ENCODE results near the gene SLC6A19. TPM values are rescaled to one million over a fixed set of nuclear protein-coding genes. Genes with fewer than 3 reads are reported as not detected.
"Not testable (repeated sequence)": the region's sequence is repeated elsewhere in the genome, so short reads cannot be mapped to it uniquely, and the experiment has no call there.

Gene SLC6A19
- total and polyA plus RNA-seq, 9 of the 15 experiments (the other 6 are each of a cell fraction or from before 2014, with no cell fraction given) = 0.03 to 1.6 (median 0.59) TPM

GRCh38 chr5:1266791-1267190 is 65.4 kb downstream of the SLC6A19 start (continued):
- TF ChIP-seq ZNF639 (CRISPR knock-in tag; conservative IDR thresholded peaks at IDR 0.05 in 1 of 2, IDR thresholded peaks at IDR 0.05 in 1 of 2) (no peak), HMBOX1 (IDR thresholded peaks at IDR 0.05) (no peak), GTF2E2 (tag; IDR thresholded peaks at IDR 0.05) (no peak), SMARCB1 (IDR thresholded peaks at IDR 0.05; ENCODE audit: insufficient read length, low read depth) (no peak), TBL1XR1 (IDR thresholded peaks at IDR 0.05; ENCODE audit: low read length in 2 of 2) (no peak)

GRCh38 chr5:1267464-1267863 is 66.1 kb downstream of the SLC6A19 start:
- intact Hi-C loops (cut with micrococcal nuclease); CTCF ChIA-PET (ENCODE audit: low intra/inter-chr PET ratio); H3K9me1 ChIP-seq (ENCODE audit: control insufficient read depth, insufficient read depth, low read length): not testable (repeated sequence)

More at GRCh38 chr5:1267464-1267863, 66.1 kb downstream of the SLC6A19 start:
- BruUV-seq (replicated peaks); H3K4me3 ChIP-seq; H2AFZ ChIP-seq (ENCODE audit: low read depth, low read length); H3K4me2 ChIP-seq (ENCODE audit: insufficient read depth, low read length); H3K36me3 ChIP-seq (ENCODE audit: control insufficient read depth, insufficient read depth, low read length); DNase-seq (ENCODE audit: extremely low read depth in 1 of 4, low spot score in 3 of 4); H4K20me1 ChIP-seq (replicated peaks; ENCODE audit: control insufficient read depth, insufficient read depth, low read length); H3K27ac ChIP-seq (ENCODE audit: extremely low read depth, low read depth, low read length); H3K9me3 ChIP-seq (replicated peaks; ENCODE audit: control insufficient read depth, insufficient read depth, low read depth, low read length); H3K79me2 ChIP-seq (ENCODE audit: control insufficient read depth, insufficient read depth, low read length); FAIRE-seq; H3K9ac ChIP-seq (ENCODE audit: insufficient read depth in 1 of 2, low read depth in 2 of 2, low read length in 2 of 2); ATAC-seq; in situ Hi-C loops (cut with MboI); POLR2A ChIA-PET: not testable (repeated sequence)
- 25% methylated on average over 5 of the region's 5 CpGs for WGBS (ENCODE audit: insufficient coverage, low coverage, missing lambda C conversion rate)
- peaks cover 0 to 20% of the 10 kb centered on the region in 2 experiments; a peak in 1 of 5 replicates for H3K4me1 ChIP-seq (replicated peaks in 1 of 2; ENCODE audit: control insufficient read depth in 2 of 2, insufficient read depth in 2 of 2, low read length in 2 of 2)
- H3K27me3 ChIP-seq (ENCODE audit: control insufficient read depth in 2 of 2, insufficient read depth in 2 of 2, low read length in 2 of 2) = peaks cover 11 to 71% of the 10 kb centered on the region in 2 experiments; a peak in 4 of 5 replicates

Data from K562 (cell line).